Measurements from ENCODE around the gene PRAMEF26.
"Not testable (repeated sequence)": the region's sequence is repeated elsewhere in the genome, so short reads cannot be mapped to it uniquely, and the experiment has no call there.

Gene PRAMEF26

GRCh38 chr1:13155909-13156308, at the start of gene PRAMEF26:
PRAMEF26 (minus strand) TSS chr1:13156009; CDS start chr1:13153095, 2,914 bp downstream.
- DNase-seq (ENCODE audit: low read depth), result not testable (repeated sequence)

- not testable (repeated sequence) for DNase-seq (ENCODE audit: low read depth)
Measured at GRCh38 chr1:13201309-13201708, 45.5 kb upstream of the PRAMEF26 start, which contains the start of gene PRAMEF13. PRAMEF13 (minus strand) TSS chr1:13201409; CDS start chr1:13199589, 1,820 bp downstream.

- DNase-seq (ENCODE audit: low read depth), result not testable (repeated sequence)
Measured at GRCh38 chr1:13171548-13171947, 15.7 kb upstream of the PRAMEF26 start, which contains the start of gene PRAMEF9. PRAMEF9 (plus strand) TSS chr1:13171848; CDS start chr1:13175281, 3,433 bp downstream.

- not testable (repeated sequence) for DNase-seq (ENCODE audit: low read depth)
Measured at GRCh38 chr1:13165531-13165930, 9.7 kb upstream of the PRAMEF26 start, which contains the start of gene HNRNPCL4. HNRNPCL4 (minus strand) TSS chr1:13165631; CDS start chr1:13165467, 164 bp downstream.

GRCh38 chr1:13116754-13117153, 39.1 kb downstream of the PRAMEF26 start, which contains the start of gene HNRNPCL2:
HNRNPCL2 (minus strand) TSS chr1:13116854; CDS start chr1:13116400, 454 bp downstream.
- DNase-seq (ENCODE audit: low read depth), result not testable (repeated sequence)

Measured in HS-5 (cell line).